MM.1S (cell line): ENCODE measurements around the gene CC2D1B.

Experiments
- CTCF ChIP-seq: fragments of 300-600 bp; sonication (generic); IDR thresholded peaks from 2 replicates; pipeline ENCODE4 v1.5.1; 2016; ENCODE audit warnings: antibody characterized with exemption, low read length, mixed read lengths
- EZH2phosphoT487 ChIP-seq: fragments of 300-600 bp; sonication (generic); IDR thresholded peaks from 2 replicates; pipeline ENCODE4 v1.6.1; 2018; ENCODE audit warnings: antibody characterized with exemption, low read length

- no peak for TF ChIP-seq CTCF
- no peak for TF ChIP-seq EZH2phosphoT487
Measured at GRCh38 chr1:52323731-52324130, 42.3 kb downstream of the CC2D1B start.
